Osteoblast (primary cell): ENCODE measurements around the gene MAPKAP1. TPM values are rescaled to one million over a fixed set of nuclear protein-coding genes. Genes with fewer than 3 reads are reported as not detected.

ENCODE experiments used
- DNase-seq: peaks from one replicate; pipeline ENCODE4 v3.0.0; 2011; ENCODE audit warnings: low spot score, mixed read lengths; ENCODE audit not compliant: insufficient read length; ENCODE audit errors: missing footprints
- H2AFZ ChIP-seq: 2 replicates; pipeline ENCODE4 v1.6.0; 2011; ENCODE audit warnings: mild to moderate bottlenecking, low read length
- H3K27ac ChIP-seq: 2 replicates; pipeline ENCODE4 v1.5.1; 2011; ENCODE audit warnings: mild to moderate bottlenecking, low read depth, low read length, moderate library complexity
- H3K27me3 ChIP-seq: 2 replicates; pipeline ENCODE4 v1.6.0; 2012; ENCODE audit warnings: mild to moderate bottlenecking, control low read depth, inconsistent platforms, low read length, moderate library complexity; ENCODE audit not compliant: insufficient read depth
- H3K36me3 ChIP-seq: 2 replicates; pipeline ENCODE4 v1.5.1; 2011; ENCODE audit warnings: mild to moderate bottlenecking, low read length, control low read depth, moderate library complexity; ENCODE audit not compliant: insufficient read depth
- H3K4me1 ChIP-seq: 2 replicates; pipeline ENCODE4 v1.5.1; 2011; ENCODE audit warnings: mild to moderate bottlenecking, low read length, control low read depth, moderate library complexity; ENCODE audit not compliant: insufficient read depth
- H3K4me2 ChIP-seq: 2 replicates; pipeline ENCODE4 v1.6.0; 2011; ENCODE audit warnings: mild to moderate bottlenecking, low read length; ENCODE audit not compliant: insufficient read depth
- H3K4me3 ChIP-seq: fragments of 200-600 bp; sonication (generic); 3 replicates; pipeline ENCODE4 v1.5.1; 2012; ENCODE audit warnings: mild to moderate bottlenecking, low read length, inconsistent platforms; ENCODE audit not compliant: insufficient read depth
- H3K79me2 ChIP-seq: 2 replicates; pipeline ENCODE4 v1.6.0; 2012; ENCODE audit warnings: mild to moderate bottlenecking, low read length, control low read depth, inconsistent platforms; ENCODE audit not compliant: insufficient read depth
- H3K9me3 ChIP-seq: 2 replicates; pipeline ENCODE4 v1.5.1; 2011; ENCODE audit warnings: low read depth, low read length, control low read depth
- H4K20me1 ChIP-seq: 2 replicates; pipeline ENCODE4 v1.6.0; 2012; ENCODE audit warnings: mild to moderate bottlenecking, low read length, control low read depth; ENCODE audit not compliant: insufficient read depth
- CTCF ChIP-seq: IDR thresholded peaks from 2 replicates; pipeline ENCODE4 v1.5.1; 2011; ENCODE audit warnings: mild to moderate bottlenecking, low read depth, low read length, moderate library complexity; ENCODE audit errors: extremely low read depth
- total RNA-seq: library from RNA; depleted of rRNA; stranded (reverse); fragments of >200 nt; gene quantifications from 2 replicates; pipeline ENCODE4 v1.2.3, GENCODE V29; 2012

The MAPKAP1 gene
- total RNA-seq, 1 donor, result 72.4 TPM

GRCh38 chr9:125437771-125438221 is 269.2 kb downstream of the MAPKAP1 start:
- no peaks in the 10 kb centered on the region for H3K9me3 ChIP-seq

GRCh38 chr9:125436613-125437443 is 270.2 kb downstream of the MAPKAP1 start:
- Histone ChIP-seq H3K36me3 (peaks cover 8% of the 10 kb centered on the region), H2AFZ (no peak overlapping the region), H3K27ac (no peak overlapping the region), H3K27me3 (no peaks in the 10 kb centered on the region), H3K4me3 (no peak overlapping the region), H3K9me3 (no peaks in the 10 kb centered on the region), H3K4me2 (no peak overlapping the region), H4K20me1 (no peaks in the 10 kb centered on the region), H3K79me2 (no peaks in the 10 kb centered on the region), H3K4me1 (no peaks in the 10 kb centered on the region)
- peak; percentile 73 for DNase-seq
- TF ChIP-seq CTCF, result no peak

More at GRCh38 chr9:125437771-125438221, 269.2 kb downstream of the MAPKAP1 start:
- Histone ChIP-seq H2AFZ (no peak overlapping the region), H3K27ac (no peak overlapping the region), H3K4me3 (no peak overlapping the region), H3K4me1 (no peaks in the 10 kb centered on the region), H3K79me2 (no peaks in the 10 kb centered on the region), H3K4me2 (no peak overlapping the region), H3K27me3 (no peaks in the 10 kb centered on the region), H4K20me1 (no peaks in the 10 kb centered on the region), H3K36me3 (peaks cover 11% of the 10 kb centered on the region)
- TF ChIP-seq CTCF, result no peak
- peak; percentile 72 for DNase-seq

GRCh38 chr9:125435776-125436612 is 271.0 kb downstream of the MAPKAP1 start:
- peak; percentile 68 for DNase-seq
- Histone ChIP-seq H3K36me3 (peaks cover 8% of the 10 kb centered on the region), H2AFZ (no peak overlapping the region), H4K20me1 (no peaks in the 10 kb centered on the region), H3K4me2 (no peak overlapping the region), H3K79me2 (no peaks in the 10 kb centered on the region), H3K4me1 (no peaks in the 10 kb centered on the region), H3K27me3 (no peaks in the 10 kb centered on the region), H3K4me3 (no peak overlapping the region), H3K27ac (no peak overlapping the region), H3K9me3 (no peaks in the 10 kb centered on the region)
- TF ChIP-seq CTCF, result no peak
